K562 (cell line): Measurements from ENCODE around the gene APOC1. TPM values are rescaled to one million over a fixed set of nuclear protein-coding genes. Genes with fewer than 3 reads are reported as not detected.

ENCODE experiments used
- BCL6 ChIP-seq: fragments of 250-450 bp; sonication (Bioruptor Pico); IDR thresholded peaks from 2 replicates; pipeline ENCODE4 v1.4.0; 2020
- CCAR2 ChIP-seq: fragments of 200-400 bp; formaldehyde crosslinking; IDR thresholded peaks from 2 replicates; pipeline ENCODE4 v1.6.1; 2017; ENCODE audit warnings: mild to moderate bottlenecking, low read depth, low read length
- DACH1 ChIP-seq: fragments of 450-650 bp; IDR thresholded peaks from 2 replicates; pipeline ENCODE4 v1.6.1; 2018; ENCODE audit not compliant: partially characterized antibody
- FOXJ3 ChIP-seq: sonication (generic); formaldehyde crosslinking; IDR thresholded peaks from 2 replicates; pipeline ENCODE4 v1.4.0; 2020; ENCODE audit warnings: mild to moderate bottlenecking, missing genetic modification reagents
- KLF1 ChIP-seq: fragments of 450-650 bp; IDR thresholded peaks from 2 replicates; pipeline ENCODE4 v1.6.1; 2016; ENCODE audit warnings: missing genetic modification characterization, missing compliant biosample characterization
- KLF16 ChIP-seq: IDR thresholded peaks from 2 replicates; pipeline ENCODE4 v1.6.1; 2016; ENCODE audit warnings: antibody characterized with exemption
- LCOR ChIP-seq: sonication (generic); formaldehyde crosslinking; IDR thresholded peaks from 2 replicates; pipeline ENCODE4 v1.8.0; 2022; ENCODE audit warnings: mild to moderate bottlenecking, missing genetic modification reagents
- MAFG ChIP-seq: fragments of 450-650 bp; conservative IDR thresholded peaks from 2 replicates; pipeline ENCODE4 v1.6.1; 2016; ENCODE audit warnings: missing genetic modification characterization, missing compliant biosample characterization
- MAFK ChIP-seq: IDR thresholded peaks from 2 replicates; pipeline ENCODE4 v1.6.1; 2011; ENCODE audit warnings: low read length, improper control_type of control experiment
- PHB ChIP-seq: fragments of 250-450 bp; sonication (Bioruptor Pico); IDR thresholded peaks from 2 replicates; pipeline ENCODE4 v1.5.0; 2021
- RBM34 ChIP-seq: fragments of 200-400 bp; formaldehyde crosslinking; IDR thresholded peaks from 2 replicates; pipeline ENCODE4 v1.6.1; 2018; ENCODE audit warnings: low read length, borderline replicate concordance; ENCODE audit not compliant: insufficient read depth
- RFX7 ChIP-seq: fragments of 250-450 bp; sonication (Bioruptor Pico); IDR thresholded peaks from 2 replicates; pipeline ENCODE4 v1.5.1; 2021; ENCODE audit warnings: mild to moderate bottlenecking
- RUNX1 ChIP-seq: sonication (generic); IDR thresholded peaks from 2 replicates; pipeline ENCODE4 v1.6.1; 2016; ENCODE audit warnings: antibody characterized with exemption, low read depth
- TBL1XR1 ChIP-seq, 2 experiments: IDR thresholded peaks; 2 replicates each; pipeline ENCODE4 v1.6.1; 2012; ENCODE audit warnings: improper control_type of control experiment in 2 of 2, low read length in 2 of 2, mild to moderate bottlenecking in 1 of 2
- TEAD2 ChIP-seq: fragments of 450-650 bp; IDR thresholded peaks from 2 replicates; pipeline ENCODE4 v1.6.1; 2016; ENCODE audit warnings: missing genetic modification characterization, control low read depth, missing compliant biosample characterization
- TOE1 ChIP-seq, 2 experiments: fragments of 450-650 bp in 1 of 2; sonication (generic) in 1 of 2; formaldehyde crosslinking in 1 of 2; IDR thresholded peaks; 2 replicates each; pipeline versions ENCODE4 v1.7.1 to v1.8.0; 2016 to 2022; ENCODE audit warnings: borderline replicate concordance in 2 of 2, mild to moderate bottlenecking in 2 of 2, antibody characterized with exemption in 1 of 2, inconsistent platforms in 1 of 2, low read depth in 1 of 2, missing genetic modification reagents in 1 of 2, moderate library complexity in 1 of 2
- UBTF ChIP-seq, 2 experiments: IDR thresholded peaks; 2 replicates each; pipeline ENCODE4 v1.6.1; 2012; ENCODE audit warnings: improper control_type of control experiment in 2 of 2, low read depth in 2 of 2, low read length in 2 of 2, borderline replicate concordance in 1 of 2
- ZEB2 ChIP-seq: fragments of 450-650 bp; IDR thresholded peaks from 2 replicates; pipeline ENCODE4 v1.6.1; 2016
- ZNF347 ChIP-seq: fragments of 450-650 bp; formaldehyde crosslinking; IDR thresholded peaks from 2 replicates; pipeline ENCODE4 v1.4.0; 2020; ENCODE audit warnings: low read depth, mild to moderate bottlenecking, moderate library complexity
- ZNF668 ChIP-seq: fragments of 250-450 bp; sonication (Bioruptor Pico); IDR thresholded peaks from 2 replicates; pipeline ENCODE4 v1.8.0; 2022; ENCODE audit warnings: mild to moderate bottlenecking, inconsistent platforms
- polyA plus RNA-seq, 8 experiments: library from polyadenylated mRNA; depleted of rRNA in 4 of 8; stranded (reverse) in 5 of 8; unstranded in 3 of 8; fragments of >200 nt; fragmentation: Nextera tagmentation in 2 of 8; fragmentation: Illumina TruSeq in 1 of 8; extraction: Ambion mirVana in 2 of 8; extraction: Trizol in 1 of 8; gene quantifications; 2 replicates each; pipeline versions ENCODE4 v1.2.1 to v1.2.3, GENCODE V29; 2011 to 2014; ENCODE audit warnings: inconsistent platforms in 1 of 8, missing spikeins in 1 of 8
- total RNA-seq, 7 experiments: library from RNA; depleted of rRNA in 6 of 7; stranded (reverse); fragments of >200 nt in 6 of 7; fragmentation: Illumina TruSeq in 2 of 7; extraction: Trizol in 2 of 7; gene quantifications; 2 replicates each; pipeline versions ENCODE4 v1.2.1 to v1.2.3, GENCODE V29; 2011 to 2021; ENCODE audit warnings: low replicate concordance in 1 of 7
- TF ChIP-seq, protein P1 (sequence below), 3 experiments: IDR thresholded peaks in 2 of 3; conservative IDR thresholded peaks in 1 of 3; 2 replicates each; pipeline ENCODE4 v1.5.1; 2011 to 2012; ENCODE audit warnings: low read length in 3 of 3, mild to moderate bottlenecking in 3 of 3, control low read depth in 2 of 3, improper control_type of control experiment in 1 of 3, inconsistent platforms in 1 of 3, low read depth in 1 of 3, mixed read lengths in 1 of 3, moderate library complexity in 1 of 3; ENCODE audit not compliant: insufficient read depth in 2 of 3
- TF ChIP-seq, protein P2 (sequence below), 2 experiments: fragments of 250-450 bp in 1 of 2; fragments of 450-650 bp in 1 of 2; sonication (Bioruptor Pico) in 1 of 2; IDR thresholded peaks; 2 replicates each; pipeline versions ENCODE4 v1.6.1 to v1.8.0; 2016 to 2021; ENCODE audit warnings: mild to moderate bottlenecking in 2 of 2, moderate library complexity in 2 of 2, missing compliant biosample characterization in 1 of 2, missing genetic modification characterization in 1 of 2

Gene APOC1
- total and polyA plus RNA-seq, 9 of the 15 experiments (the other 6 are each of a cell fraction or from before 2014, with no cell fraction given): 115 to 408 (median 220) TPM

GRCh38 chr19:44954649-44955504 is 40.5 kb downstream of the APOC1 start, which contains the start of gene CLPTM1 (continued):
- TF ChIP-seq MAFK: no peak
- TF ChIP-seq, protein P1, sequence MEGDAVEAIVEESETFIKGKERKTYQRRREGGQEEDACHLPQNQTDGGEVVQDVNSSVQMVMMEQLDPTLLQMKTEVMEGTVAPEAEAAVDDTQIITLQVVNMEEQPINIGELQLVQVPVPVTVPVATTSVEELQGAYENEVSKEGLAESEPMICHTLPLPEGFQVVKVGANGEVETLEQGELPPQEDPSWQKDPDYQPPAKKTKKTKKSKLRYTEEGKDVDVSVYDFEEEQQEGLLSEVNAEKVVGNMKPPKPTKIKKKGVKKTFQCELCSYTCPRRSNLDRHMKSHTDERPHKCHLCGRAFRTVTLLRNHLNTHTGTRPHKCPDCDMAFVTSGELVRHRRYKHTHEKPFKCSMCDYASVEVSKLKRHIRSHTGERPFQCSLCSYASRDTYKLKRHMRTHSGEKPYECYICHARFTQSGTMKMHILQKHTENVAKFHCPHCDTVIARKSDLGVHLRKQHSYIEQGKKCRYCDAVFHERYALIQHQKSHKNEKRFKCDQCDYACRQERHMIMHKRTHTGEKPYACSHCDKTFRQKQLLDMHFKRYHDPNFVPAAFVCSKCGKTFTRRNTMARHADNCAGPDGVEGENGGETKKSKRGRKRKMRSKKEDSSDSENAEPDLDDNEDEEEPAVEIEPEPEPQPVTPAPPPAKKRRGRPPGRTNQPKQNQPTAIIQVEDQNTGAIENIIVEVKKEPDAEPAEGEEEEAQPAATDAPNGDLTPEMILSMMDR (IDR thresholded peaks at IDR 0.05 in 2 of 3, conservative IDR thresholded peaks at IDR 0.05 in 1 of 3; ENCODE audit: insufficient read depth in 2 of 3, low read depth in 1 of 3, low read length in 3 of 3): no peak; a peak in 1 of 6 replicates
- peak; percentile 99 for TF ChIP-seq KLF16
- TF ChIP-seq ZEB2: no peak
- TF ChIP-seq PHB (CRISPR knock-in tag): no peak
- TF ChIP-seq RBM34: no peak
- TF ChIP-seq, protein P2, sequence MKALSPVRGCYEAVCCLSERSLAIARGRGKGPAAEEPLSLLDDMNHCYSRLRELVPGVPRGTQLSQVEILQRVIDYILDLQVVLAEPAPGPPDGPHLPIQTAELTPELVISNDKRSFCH (CRISPR knock-in tag; IDR thresholded peaks at IDR 0.05): no peak
- TF ChIP-seq, protein P2 (tag; IDR thresholded peaks at IDR 0.05): peak; percentile 27; the same call in 1 of the 2 replicates
- TF ChIP-seq LCOR: peak; percentile 90; the same call in 1 of the 2 replicates
- no peak for TF ChIP-seq TEAD2 (tag)
- no peak for TF ChIP-seq ZNF347 (CRISPR knock-in tag)
- TF ChIP-seq TBL1XR1 (IDR thresholded peaks at IDR 0.05; ENCODE audit: low read length in 2 of 2): no peak
- no peak for TF ChIP-seq CCAR2
- TF ChIP-seq RUNX1: no peak
- no peak for TF ChIP-seq DACH1
- no peak for TF ChIP-seq ZNF668 (CRISPR knock-in tag)
- peak; percentile 96 for TF ChIP-seq TOE1 (IDR thresholded peaks at IDR 0.05; ENCODE audit: borderline replicate concordance)
- no peak for TF ChIP-seq TOE1 (CRISPR knock-in tag; IDR thresholded peaks at IDR 0.05; ENCODE audit: borderline replicate concordance, low read depth)
- TF ChIP-seq RFX7: no peak
- TF ChIP-seq KLF1 (tag): peak; percentile 94
- TF ChIP-seq MAFG (tag): no peak
- no peak for TF ChIP-seq UBTF (IDR thresholded peaks at IDR 0.05; ENCODE audit: borderline replicate concordance in 1 of 2, low read depth in 2 of 2, low read length in 2 of 2)
- TF ChIP-seq FOXJ3 (CRISPR knock-in tag): no peak
- no peak for TF ChIP-seq BCL6 (CRISPR knock-in tag)
